Measurements from ENCODE around the gene KCNJ5. TPM values are rescaled to one million over a fixed set of nuclear protein-coding genes. Genes with fewer than 3 reads are reported as not detected.

KCNJ5 gene
- total RNA-seq, 1 experiment from 2014 or later: 0.11 TPM

- no peak for DNase-seq
- Mint-ChIP-seq H3K4me3 (no peak overlapping the region), H3K27me3 (ENCODE audit: low read depth) (peaks cover 60% of the 10 kb centered on the region), H3K9me3 (peaks cover 0 to 7% of the 10 kb centered on the region in 2 experiments; a peak in 4 of 5 replicates), H3K36me3 (ENCODE audit: insufficient read depth in 1 of 3, low read depth in 3 of 3) (0 out of 7 replicates have a peak, but pooled peaks cover 0 to 4% (median 0%) of the 10 kb centered on the region in 3 experiments), H3K27ac (no peak overlapping the region), H3K4me1 (peaks cover 0 to 3% of the 10 kb centered on the region in 2 experiments; a peak in 1 of 4 replicates)
- H3K56ac ChIP-seq (ENCODE audit: insufficient read length, low read depth, low read length): no peak overlapping the region
- no peak overlapping the region for H4K8ac ChIP-seq (replicated peaks; ENCODE audit: insufficient read length, low read depth, low read length)
- no peak overlapping the region for H2BK120ac ChIP-seq (ENCODE audit: low read depth, low read length, poor library complexity, severe bottlenecking)
- no peak overlapping the region for H3K27ac ChIP-seq (ENCODE audit: insufficient read length, low read depth, low read length)
- H2AK5ac ChIP-seq (ENCODE audit: insufficient read length, low read length): no peak overlapping the region
- no peak overlapping the region for H2BK15ac ChIP-seq (ENCODE audit: low read depth, low read length)
- H3K79me2 ChIP-seq (ENCODE audit: insufficient read depth, low read length): no peaks in the 10 kb centered on the region
- H3K9me3 ChIP-seq (ENCODE audit: control insufficient read depth, low read depth, low read length): no peaks in the 10 kb centered on the region
- no peaks in the 10 kb centered on the region; the same call in 1 of the 2 replicates for H3K27me3 ChIP-seq (ENCODE audit: insufficient read depth, low read length)
- H4K5ac ChIP-seq (ENCODE audit: insufficient read length, low read depth, low read length): no peak overlapping the region
- no peak overlapping the region for H3K9ac ChIP-seq (ENCODE audit: extremely low read depth, insufficient read length, low read length)
- H2BK12ac ChIP-seq (ENCODE audit: insufficient read length, low read depth, low read length): no peak overlapping the region
- H3K4ac ChIP-seq (ENCODE audit: low read depth, low read length): no peak overlapping the region
- no peak overlapping the region for H3K4me2 ChIP-seq (ENCODE audit: insufficient read depth, insufficient read length, low read length)
- H3K14ac ChIP-seq (ENCODE audit: insufficient read depth, low read length): no peak overlapping the region
- no peak overlapping the region for H3K18ac ChIP-seq (ENCODE audit: insufficient read length, low read depth, low read length)
- no peaks in the 10 kb centered on the region for H3K23me2 ChIP-seq (ENCODE audit: insufficient read length, low read depth, low read length, poor library complexity, severe bottlenecking)
- no peaks in the 10 kb centered on the region for H4K20me1 ChIP-seq (ENCODE audit: control insufficient read depth, insufficient read depth, insufficient read length)
- no peak overlapping the region for H3K23ac ChIP-seq (ENCODE audit: insufficient read length, low read depth, low read length)
- H2AFZ ChIP-seq (ENCODE audit: low read length): no peak overlapping the region
- no peaks in the 10 kb centered on the region for H3K79me1 ChIP-seq (ENCODE audit: insufficient read depth, low read depth, low read length, poor library complexity, severe bottlenecking)
- TF ChIP-seq CTCF (conservative IDR thresholded peaks at IDR 0.05): no peak
- no CpG with 5 or more reads among the region's 5 CpGs for WGBS (ENCODE audit: extremely low coverage, insufficient read length, low lambda C conversion rate)
- no peak overlapping the region for H4K91ac ChIP-seq (ENCODE audit: insufficient read length, low read depth, low read length)
- no peak overlapping the region for H2BK20ac ChIP-seq (ENCODE audit: low read depth, low read length, poor library complexity, severe bottlenecking)
- H3T11ph ChIP-seq (ENCODE audit: low read length): no peak overlapping the region
- H2BK5ac ChIP-seq (ENCODE audit: insufficient read length, low read length): no peak overlapping the region
- H3K4me1 ChIP-seq (ENCODE audit: insufficient read depth, low read length): no peaks in the 10 kb centered on the region
Measured at GRCh38 chr11:128913806-128914205, 22.6 kb downstream of the KCNJ5 start.

All from H9 (cell line).